IPS-NIHi11 (cell line): ENCODE results near the gene CNOT4.

Experiments used
- DNase-seq: peaks from one replicate; pipeline ENCODE4 v3.0.0; 2012; ENCODE audit warnings: mixed read lengths, low spot score

Gene CNOT4, protein sequence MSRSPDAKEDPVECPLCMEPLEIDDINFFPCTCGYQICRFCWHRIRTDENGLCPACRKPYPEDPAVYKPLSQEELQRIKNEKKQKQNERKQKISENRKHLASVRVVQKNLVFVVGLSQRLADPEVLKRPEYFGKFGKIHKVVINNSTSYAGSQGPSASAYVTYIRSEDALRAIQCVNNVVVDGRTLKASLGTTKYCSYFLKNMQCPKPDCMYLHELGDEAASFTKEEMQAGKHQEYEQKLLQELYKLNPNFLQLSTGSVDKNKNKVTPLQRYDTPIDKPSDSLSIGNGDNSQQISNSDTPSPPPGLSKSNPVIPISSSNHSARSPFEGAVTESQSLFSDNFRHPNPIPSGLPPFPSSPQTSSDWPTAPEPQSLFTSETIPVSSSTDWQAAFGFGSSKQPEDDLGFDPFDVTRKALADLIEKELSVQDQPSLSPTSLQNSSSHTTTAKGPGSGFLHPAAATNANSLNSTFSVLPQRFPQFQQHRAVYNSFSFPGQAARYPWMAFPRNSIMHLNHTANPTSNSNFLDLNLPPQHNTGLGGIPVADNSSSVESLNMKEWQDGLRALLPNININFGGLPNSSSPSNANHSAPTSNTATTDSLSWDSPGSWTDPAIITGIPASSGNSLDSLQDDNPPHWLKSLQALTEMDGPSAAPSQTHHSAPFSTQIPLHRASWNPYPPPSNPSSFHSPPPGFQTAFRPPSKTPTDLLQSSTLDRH

DNA sequence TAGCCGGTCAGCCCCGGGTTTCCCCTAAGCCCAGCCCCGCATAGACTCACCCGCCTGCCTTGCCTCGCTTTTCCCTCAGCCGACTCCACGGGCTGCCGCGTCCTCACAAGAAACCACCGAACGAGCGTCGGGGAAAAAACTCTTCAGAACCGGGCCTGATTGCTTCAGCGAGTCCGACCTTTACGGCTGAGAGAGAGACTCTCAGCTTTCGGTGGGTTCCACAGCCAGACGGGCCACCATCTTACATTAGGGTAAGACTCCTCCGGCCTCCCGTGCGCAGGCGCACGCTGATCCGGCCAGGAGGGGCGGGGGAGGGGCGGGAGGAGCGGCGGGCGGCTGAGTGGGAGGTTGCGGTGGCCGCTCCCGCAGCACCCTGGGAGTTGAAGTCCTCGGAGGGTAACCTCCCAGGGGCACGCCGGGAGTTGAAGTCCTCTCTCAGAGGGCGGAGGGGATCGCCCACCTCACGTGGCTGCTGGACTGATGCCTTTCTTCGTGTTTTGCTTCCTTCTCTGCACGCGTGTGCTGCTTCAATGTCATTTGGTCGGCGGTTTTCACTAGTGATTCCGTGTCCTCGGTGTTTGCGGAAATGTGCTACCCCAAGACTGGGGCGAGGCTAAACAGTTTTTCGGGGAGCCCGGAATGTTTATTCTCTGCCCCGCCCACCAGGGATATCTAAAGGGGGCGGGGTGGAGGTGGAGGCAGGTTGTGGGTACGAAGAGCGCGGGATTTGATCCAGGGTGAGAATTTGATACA, at the start of gene CNOT4:
Gene CNOT4, minus strand, starts transcription at position 264 of the 753 bp plus-strand sequence. CDS start 71,771 bp downstream, outside the sequence.
- peak; percentile 93 for DNase-seq

DNA sequence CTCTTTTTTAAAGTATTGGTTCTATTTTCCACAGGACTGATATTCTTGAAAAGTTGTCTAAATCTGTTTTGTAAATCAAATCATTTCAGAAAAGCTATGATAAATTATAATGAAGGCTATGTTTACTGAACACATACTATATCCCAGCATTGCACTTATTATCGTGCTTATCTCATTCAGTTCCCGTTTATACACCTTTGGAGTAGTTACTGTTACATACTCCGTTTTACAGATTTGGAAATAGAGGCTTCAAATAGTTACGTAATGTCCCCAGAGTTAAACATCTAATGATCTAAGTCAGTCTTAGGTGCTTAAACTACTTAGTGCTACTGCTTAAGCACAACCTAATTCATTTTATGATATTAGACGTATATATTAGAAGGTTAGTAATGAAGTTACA, 49.0 kb upstream of the CNOT4 start:
- DNase-seq = no peak

DNA sequence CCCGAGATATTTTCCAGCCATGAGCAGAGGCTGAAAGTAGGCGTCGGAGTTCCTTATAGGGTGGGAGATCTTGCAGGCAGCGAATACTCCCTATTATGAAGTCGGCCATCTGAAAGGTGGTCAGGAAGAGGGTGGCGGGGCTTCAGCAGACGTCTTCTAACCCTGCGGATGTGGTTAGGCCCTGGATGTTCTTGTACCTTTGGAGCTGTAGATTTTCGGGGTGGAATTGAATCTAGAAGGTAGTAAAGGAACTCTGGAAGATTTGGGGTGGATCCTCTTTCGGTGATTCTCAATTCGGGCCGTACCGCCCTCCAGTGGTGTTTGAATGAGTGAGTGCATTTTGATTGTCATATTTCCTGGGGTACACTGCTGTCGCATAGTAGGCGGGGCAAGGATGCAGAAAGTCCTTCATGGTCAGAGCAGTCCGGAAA, 48.5 kb upstream of the CNOT4 start:
- DNase-seq = peak; percentile 69

DNA sequence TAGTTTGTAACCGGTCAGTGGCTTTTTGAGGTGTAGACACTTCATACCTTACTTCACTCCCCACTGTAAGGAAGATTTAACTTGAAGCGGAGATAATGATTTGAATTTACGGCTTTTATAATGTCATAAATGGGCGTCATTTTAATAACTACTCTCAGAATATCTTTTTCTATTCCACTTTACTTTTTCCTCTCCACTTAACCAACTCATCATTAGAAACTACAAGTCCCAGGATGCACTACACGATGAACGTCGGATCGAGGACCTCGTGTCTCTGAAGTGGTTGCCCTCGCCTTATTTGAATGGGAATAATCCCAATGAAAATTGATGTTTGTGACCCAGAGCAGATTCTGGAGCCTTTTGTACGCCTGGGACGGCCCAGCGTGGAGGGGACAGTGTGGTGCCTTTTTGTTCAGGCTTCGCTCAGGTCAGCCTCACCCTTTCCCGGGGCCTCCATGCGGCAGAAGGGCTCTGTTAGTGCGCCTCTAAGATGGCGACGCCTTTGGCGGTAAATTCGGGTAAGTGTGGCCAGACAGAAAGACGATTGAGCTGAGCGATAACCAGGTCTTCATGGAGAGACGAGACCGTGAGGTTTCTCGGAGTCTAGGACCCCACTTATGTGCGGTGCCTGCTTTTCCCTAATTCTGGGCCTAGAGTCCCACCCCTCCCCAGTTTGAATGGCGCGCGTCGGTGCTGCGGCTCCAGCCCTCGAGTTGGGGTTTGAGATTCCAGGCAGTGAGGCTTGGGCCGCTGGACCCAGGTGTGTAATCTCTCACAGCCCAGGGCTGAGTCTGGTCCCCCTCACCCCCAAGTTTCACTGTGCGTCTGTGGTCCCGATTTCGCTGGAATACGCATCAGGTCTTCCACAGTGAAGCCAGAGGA, 47.8 kb upstream of the CNOT4 start, which contains the start of gene NUP205:
Gene NUP205, plus strand, starts transcription at position 463 of the 882 bp plus-strand sequence. Its CDS starts 28 bp downstream, at position 491.
- peak; percentile 76 for DNase-seq

DNA sequence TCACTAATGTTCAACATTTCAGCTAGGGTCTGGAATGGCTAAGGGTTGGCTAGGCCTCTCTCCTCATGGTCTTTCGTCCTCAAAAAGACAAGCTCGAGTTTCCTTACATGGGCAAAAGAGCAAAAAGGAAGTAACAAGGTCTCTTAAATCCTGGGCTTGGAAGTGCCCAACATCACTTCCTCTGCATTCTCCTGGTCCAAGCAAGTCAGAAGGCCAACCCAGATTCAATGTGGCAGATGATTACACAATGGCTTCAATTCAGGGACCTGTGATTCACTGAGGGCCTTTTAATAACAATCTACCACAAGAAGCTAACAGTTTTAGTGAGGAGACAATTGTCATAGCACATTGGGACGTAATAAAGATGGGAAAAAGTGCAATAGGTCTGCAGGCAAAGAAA, 43.4 kb upstream of the CNOT4 start:
- DNase-seq = no peak

DNA sequence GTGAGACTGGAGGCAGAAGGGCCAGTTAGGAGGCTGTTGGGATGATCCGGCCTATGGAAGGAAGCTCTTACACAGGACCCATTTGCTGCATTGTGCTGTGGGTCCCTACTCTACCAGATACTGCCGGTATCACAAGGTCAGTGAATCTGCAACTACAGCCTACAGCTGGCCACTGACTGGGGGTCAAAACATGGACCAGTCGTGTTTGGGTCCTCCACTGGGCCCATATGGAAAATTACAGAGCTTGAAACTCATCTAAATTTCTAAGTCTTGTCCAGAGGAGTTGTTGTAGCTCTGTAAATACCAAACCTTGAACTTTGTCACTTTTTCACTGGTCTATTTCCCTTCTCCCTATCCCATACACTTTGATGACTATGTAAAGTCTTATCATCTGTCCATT, 42.2 kb upstream of the CNOT4 start:
- no peak for DNase-seq

DNA sequence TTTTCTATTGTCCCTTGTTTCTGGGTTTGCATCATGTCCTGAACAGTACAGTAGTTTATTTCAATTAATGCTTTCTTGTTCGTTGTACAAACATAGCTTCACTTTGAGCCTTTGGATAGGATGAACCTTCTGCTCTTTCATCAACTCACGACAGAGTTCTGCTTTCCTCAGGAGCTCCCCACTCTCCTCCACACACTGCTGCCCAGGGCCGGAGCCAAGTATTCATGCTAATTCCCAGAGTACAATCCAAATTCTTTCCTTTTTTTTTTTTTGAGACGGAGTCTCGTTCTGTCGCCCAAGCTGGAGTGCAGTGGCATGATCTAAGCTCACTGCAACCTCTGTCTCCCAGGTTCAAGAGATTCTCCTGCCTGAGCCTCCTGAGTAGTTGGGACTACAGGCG, 40.3 kb upstream of the CNOT4 start:
- DNase-seq = no peak

DNA sequence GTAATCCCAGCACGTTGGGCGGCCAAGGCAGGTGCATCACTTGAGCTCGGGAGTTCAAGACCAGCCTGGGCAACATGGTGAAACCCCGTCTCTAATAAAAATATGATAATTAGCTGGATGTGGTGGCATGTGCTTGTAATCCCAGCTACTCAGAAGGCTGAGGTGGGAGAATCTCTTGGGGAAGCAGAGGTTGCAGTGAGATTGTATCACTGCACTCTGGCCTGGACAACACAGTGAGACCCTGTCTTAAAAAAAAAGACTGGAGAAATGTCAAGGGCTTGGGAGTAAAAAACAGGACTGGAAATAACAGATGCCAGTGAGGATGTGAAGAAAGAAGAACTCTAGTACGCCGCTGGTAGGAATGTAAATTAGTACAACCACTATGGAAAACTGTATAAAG, 31.1 kb upstream of the CNOT4 start:
- no peak for DNase-seq

DNA sequence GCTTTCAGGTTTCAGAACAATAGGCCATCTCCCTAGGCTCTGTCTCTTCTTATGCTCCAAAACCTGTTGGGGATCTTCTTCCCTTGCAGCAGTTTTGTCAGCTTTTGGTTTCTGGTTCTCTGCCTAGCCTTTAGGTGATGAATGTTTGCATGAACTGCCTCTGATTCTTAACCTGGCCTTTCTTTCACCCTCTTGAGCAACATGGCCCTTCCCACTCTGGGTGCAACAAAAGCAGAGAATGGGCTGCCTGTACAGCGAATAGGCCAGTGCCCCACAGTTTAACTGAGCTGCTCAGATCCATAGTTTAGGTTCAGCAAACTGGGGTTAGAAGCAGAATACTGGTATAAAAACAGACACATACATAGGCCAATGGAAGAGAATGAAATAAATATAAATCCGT, 29.7 kb upstream of the CNOT4 start:
- no peak for DNase-seq

DNA sequence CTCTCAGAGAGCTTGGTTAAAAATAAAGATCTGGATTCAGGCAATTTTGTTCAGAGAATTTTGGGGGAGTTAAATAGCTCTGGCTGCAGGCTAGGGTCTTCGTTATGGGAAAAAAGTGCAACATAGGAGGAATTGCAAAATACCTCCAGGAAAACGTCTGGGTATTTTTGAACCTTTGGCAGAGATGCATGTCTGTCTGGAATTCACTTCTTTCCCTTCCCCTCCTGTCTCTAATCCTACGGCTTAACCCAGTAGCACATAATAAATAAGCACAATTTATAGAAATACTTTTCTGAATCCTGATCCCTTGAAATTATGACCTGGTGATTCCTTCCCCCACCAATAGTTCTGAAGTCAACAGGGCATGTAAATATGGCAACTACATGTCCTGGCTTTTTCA, 28.5 kb upstream of the CNOT4 start:
- DNase-seq = no peak

DNA sequence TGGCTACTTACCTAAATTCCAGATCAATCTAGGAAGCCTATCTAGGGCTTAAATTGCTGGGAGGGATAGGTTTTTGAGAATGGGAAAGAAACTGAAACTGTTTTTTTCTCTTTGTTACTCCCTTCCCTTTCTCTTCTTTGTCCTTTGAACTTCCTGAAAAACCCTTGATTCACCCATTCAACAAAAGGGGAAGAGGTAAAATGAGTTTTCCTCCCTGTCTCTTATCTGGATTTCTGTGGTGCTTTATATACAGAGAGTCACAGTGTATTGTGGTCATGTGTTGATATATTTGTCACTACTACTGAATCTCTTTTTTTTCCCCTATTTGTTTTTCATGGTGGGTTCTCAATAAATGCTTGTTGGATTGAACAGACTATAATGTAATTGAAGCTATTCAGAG, 28.0 kb upstream of the CNOT4 start:
- DNase-seq = no peak

DNA sequence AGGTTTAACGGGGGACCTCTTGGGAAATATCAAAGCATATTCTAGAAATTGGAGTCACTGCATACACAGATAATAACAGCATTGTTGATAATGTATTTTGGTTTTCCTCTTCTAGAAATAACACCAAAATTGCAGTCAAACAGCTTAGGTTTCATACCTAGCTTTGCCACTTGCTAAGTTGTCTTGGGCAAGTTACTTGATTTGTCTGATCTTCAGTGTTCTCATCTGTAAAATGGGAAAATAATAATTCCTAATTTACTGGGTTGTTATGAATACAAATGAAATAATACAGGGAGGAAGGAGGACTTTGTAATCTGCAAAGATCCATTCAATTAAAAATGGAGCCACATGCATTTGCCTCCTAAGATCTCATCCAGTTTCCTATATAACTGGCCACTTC, 27.6 kb upstream of the CNOT4 start:
- no peak for DNase-seq

DNA sequence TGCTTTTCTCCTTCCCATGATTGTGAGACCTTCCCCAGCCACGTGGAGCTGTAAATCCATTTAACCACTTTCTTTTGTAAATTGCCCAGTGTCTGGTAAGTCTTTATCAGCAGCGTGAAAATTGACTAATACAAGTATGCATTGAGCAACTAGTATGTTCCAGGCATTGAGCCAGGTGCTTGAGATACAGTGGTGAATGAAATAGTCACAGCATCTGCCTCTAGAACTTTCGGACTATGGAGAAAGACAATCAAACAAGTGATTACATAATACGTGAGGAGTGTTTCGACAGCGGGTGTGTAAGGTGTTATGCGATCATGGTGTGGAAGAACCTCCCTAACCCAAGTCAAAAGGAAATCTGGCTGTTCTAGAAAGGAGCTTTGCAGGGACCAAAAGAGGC, 26.2 kb upstream of the CNOT4 start:
- no peak for DNase-seq

DNA sequence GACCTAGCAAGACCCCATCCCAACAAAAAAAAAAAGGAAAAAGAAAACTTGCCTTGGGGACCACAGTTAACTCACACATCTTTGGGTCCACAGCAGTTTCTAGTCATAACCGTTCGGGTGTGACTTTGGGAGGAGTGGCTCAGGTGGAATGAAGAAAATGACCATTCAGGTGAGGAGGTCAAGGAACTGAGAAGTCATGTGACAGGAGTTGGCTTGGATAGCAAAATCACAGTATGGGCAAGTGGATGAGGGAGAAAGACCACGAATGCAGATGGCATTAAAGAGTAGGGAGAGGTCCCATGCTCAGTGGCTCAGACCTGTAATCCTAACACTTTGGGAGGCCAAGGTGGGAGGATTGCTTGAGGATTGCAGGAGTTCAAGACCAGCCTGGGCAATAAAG, 17.1 kb upstream of the CNOT4 start:
- DNase-seq = no peak

DNA sequence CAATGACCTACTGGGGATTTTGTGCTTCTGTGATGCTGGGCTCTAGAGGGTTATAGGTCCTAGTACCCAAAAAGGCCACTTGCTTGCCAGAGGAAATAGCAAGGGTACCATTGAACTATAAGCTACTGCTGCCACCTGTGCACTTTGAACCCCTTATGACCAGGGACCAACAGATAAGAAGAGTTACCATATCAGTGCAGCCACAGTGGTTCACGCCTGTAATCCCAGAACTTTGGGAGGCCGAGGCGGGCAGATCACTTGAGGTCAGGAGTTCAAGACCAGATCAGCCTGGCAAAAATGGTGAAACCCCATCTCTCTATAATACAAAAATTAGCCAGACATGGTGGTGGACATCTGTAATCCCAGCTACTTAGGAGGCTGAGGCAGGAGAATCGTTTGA, 15.5 kb upstream of the CNOT4 start:
- no peak for DNase-seq

DNA sequence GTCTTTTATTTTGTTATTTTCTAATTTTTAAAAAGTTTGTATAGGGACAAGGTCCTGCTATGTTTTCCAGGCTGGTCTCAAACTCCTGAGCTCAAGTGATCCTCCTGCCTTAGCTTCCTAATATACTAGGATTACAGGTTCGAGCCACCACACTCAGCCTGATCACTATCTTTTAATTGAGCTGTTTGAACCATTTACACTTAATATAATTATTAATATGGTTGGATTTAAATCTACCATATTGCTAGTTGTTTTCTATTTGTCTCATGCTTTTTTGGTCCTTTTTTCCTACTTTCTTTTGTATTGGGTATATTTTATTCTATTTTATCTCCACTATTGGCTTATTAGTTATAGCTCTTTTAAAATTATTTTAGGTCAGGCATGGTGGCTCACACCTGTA, 13.2 kb upstream of the CNOT4 start:
- no peak for DNase-seq

DNA sequence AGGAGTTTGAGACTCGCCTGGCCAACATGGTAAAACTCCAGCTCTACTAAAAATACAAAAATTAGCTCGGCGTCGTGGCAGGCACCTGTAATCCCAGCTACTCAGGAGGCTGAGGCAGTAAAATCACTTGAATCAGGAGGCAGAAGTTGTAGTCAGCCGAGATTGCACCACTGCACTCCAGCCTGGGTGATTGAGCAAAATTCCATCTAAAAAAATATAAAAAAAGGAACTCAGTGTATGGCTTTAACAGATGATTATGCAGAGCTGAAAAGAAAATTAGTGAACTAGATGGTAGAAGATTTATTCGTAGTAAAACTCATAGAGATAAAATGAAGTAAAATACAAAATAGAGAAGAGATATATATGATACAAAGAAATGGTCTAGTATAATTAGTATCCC, 12.6 kb upstream of the CNOT4 start:
- DNase-seq = no peak

DNA sequence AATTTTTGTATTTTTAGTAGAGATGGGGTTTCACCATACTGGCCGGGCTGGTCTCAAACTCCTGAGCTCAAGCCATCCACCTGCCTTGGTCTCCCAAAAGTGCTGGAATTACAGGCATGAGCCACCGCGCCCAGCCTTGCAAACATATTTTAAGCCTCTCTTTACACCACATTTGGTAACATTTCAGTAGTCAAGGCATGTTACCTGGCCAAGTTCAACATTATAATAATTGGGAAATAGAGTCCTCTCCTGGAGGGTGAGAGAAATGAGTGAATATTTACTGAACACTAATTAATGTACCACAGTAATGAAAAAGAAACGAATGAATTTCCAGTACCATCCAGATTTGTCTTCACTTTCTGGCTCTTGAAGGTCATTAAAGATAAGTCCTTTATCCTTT, 10.0 kb upstream of the CNOT4 start:
- DNase-seq = no peak

DNA sequence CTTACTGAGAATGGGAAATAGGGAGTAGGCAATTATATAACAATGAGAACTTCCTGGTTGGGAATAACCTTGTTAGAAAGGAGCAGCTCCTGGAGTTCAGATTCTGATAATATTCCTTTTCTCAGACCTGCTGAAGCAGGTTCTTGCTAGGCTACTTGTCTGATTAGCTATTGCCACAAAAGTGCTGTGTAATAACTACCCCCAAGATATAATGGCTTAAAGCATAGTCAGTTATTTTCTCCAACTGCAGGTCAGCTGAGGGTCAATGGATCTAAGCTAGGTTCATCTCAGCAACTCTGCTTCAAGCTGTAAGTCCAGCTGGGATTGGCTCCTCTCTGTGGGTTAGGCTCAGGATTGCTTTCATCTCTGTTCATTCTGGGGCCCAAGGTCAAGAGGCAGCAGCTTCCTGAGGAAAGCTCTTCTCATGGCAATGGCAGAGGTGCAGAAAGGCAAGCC, 9.4 kb upstream of the CNOT4 start:
- no peak for DNase-seq

DNA sequence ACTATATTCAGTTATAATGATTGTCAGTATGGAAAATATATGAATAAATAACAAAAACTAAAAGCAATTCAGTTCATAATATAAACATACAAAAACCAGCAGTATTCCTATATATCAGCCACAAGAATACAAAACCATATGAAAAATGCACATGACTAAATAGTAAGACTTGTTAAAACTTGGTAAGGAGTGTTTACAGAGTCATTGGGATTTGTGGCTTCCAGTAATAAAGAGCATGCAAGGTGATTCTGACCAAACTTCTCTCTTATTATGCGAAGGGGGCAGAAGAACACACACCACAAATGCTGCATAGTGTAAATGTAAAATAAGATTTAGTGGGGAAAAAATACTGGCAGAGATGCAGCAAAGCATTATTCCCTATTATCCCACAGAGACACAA, 8.8 kb upstream of the CNOT4 start:
- no peak for DNase-seq

DNA sequence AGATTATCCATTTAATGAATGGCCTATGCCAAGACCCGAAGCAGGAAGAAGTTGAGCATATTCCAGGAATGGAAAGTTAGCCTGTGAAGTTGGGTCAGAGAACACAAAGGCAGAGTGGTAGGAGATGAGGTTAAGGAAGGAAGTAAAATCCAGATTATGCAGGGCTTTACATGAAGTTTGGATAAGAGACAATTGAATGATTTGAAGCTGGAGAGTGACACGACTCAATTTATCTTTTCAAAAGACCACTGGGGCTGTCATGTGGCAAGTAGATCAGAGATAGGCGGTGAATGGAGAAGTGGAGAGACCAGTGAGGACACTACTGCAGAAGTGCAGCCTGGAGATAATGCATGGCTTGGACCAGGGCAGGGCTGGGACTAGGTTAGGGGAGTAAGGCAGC, 7.2 kb upstream of the CNOT4 start:
- DNase-seq = no peak

DNA sequence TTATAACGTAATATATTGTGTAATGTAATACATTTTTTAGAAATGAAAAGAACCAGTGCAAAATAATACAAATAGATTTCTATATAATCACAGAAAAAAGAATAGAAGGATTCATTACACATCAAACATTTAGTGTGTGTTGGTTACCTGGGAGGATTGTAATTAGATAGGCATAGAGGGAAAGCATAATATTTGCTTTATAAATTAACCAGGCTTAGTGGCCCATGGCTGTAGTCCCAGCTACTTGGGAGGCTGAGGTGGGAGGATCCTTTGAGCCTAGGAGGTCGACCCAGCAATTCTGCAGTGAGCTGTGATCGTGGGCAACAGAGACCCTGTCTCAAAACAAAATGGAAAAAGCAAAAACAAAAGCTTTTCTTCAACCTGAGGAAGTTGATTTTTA, 5.0 kb upstream of the CNOT4 start:
- DNase-seq = no peak
